ENCODE results near the gene BDH1. TPM values are rescaled to one million over a fixed set of nuclear protein-coding genes. Genes with fewer than 3 reads are reported as not detected.

BDH1 gene
- total and polyA plus RNA-seq, 7 donors: 2.3 to 138 (median 16.8) TPM

- Histone ChIP-seq H3K9me3 (no peaks in the 10 kb centered on the region), H3K4me3 (no peak overlapping the region), H3K27ac (no peak overlapping the region), H3K36me3 (peaks cover 0 to 7% (median 0%) of the 10 kb centered on the region in 4 donors), H3K4me1 (peaks cover 0 to 10% (median 4%) of the 10 kb centered on the region in 4 donors), H3K27me3 (no peaks in the 10 kb centered on the region)
- DNase-seq: peak; percentile 86
- intact Hi-C loops (cut with DNase I): loop anchor here (5.0 kb wide), 1 partner anchor 73 kb away; no protein-coding TSS in a partner anchor
- TF ChIP-seq POLR2AphosphoS5 (IDR thresholded peaks at IDR 0.05): peak in 1 of 4 donors; percentile 17
- no peak for TF ChIP-seq EP300 (IDR thresholded peaks at IDR 0.05)
- TF ChIP-seq, protein P1, sequence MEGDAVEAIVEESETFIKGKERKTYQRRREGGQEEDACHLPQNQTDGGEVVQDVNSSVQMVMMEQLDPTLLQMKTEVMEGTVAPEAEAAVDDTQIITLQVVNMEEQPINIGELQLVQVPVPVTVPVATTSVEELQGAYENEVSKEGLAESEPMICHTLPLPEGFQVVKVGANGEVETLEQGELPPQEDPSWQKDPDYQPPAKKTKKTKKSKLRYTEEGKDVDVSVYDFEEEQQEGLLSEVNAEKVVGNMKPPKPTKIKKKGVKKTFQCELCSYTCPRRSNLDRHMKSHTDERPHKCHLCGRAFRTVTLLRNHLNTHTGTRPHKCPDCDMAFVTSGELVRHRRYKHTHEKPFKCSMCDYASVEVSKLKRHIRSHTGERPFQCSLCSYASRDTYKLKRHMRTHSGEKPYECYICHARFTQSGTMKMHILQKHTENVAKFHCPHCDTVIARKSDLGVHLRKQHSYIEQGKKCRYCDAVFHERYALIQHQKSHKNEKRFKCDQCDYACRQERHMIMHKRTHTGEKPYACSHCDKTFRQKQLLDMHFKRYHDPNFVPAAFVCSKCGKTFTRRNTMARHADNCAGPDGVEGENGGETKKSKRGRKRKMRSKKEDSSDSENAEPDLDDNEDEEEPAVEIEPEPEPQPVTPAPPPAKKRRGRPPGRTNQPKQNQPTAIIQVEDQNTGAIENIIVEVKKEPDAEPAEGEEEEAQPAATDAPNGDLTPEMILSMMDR (IDR thresholded peaks at IDR 0.05): peak; percentile 70 to 89 (median 82)
- no peak for TF ChIP-seq POLR2A (IDR thresholded peaks at IDR 0.05)
- 24 to 30% methylated on average over 22 of the region's 22 CpGs for WGBS, 2 donors
Measured at GRCh38 chr3:197599089-197599765, 43.5 kb upstream of the BDH1 start.

DNA sequence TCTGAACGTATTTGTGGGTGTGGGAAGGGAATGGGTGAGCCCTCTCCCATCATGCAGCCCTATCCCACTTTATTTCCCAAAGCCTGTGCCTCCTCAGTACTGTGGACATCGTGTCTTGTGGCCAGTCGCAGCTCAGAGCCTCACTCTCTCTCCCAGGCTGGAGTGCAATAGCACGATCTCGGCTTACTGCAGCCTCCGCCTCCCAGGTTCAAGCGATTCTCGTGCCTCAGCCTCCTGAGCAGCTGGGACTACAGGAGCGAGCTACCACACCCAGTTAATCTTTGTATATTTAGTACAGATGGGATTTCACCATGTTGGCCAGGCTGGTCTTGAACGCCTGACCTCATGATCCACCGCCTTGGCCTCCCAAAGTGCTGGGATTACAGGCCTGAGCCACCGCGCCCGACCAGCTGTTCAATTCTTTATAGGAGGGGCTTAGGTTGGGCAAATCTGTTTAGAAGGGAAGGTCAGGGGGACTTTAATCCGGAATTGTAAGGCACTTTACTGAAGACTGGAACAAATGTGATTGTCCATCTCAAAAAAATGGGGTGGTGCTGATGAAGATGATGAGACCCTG is 42.7 kb upstream of the BDH1 start:
- WGBS, 2 donors: 26 to 66% methylated on average over 15 of the region's 15 CpGs
- H3K27me3 ChIP-seq: no peaks in the 10 kb centered on the region
- no peak overlapping the region for H3K27ac ChIP-seq
- H3K9me3 ChIP-seq: no peaks in the 10 kb centered on the region
- DNase-seq: no peak
- TF ChIP-seq POLR2A (IDR thresholded peaks at IDR 0.05): no peak
- TF ChIP-seq EP300 (IDR thresholded peaks at IDR 0.05): no peak
- TF ChIP-seq, protein P1 (IDR thresholded peaks at IDR 0.05): no peak
- no peak for TF ChIP-seq POLR2AphosphoS5 (IDR thresholded peaks at IDR 0.05)
- intact Hi-C loops (cut with DNase I): loop anchor here (5.0 kb wide), 1 partner anchor 74 kb away; no protein-coding TSS in a partner anchor
- H3K4me1 ChIP-seq: peaks cover 0 to 10% (median 4%) of the 10 kb centered on the region in 4 donors
- H3K4me3 ChIP-seq: no peak overlapping the region
- peaks cover 0 to 7% (median 0%) of the 10 kb centered on the region in 4 donors for H3K36me3 ChIP-seq

- H3K4me1 ChIP-seq: peaks cover 0 to 10% (median 4%) of the 10 kb centered on the region in 4 donors
- intact Hi-C loops (cut with DNase I): loop anchor here (5.0 kb wide), 1 partner anchor 75 kb away; no protein-coding TSS in a partner anchor
- TF ChIP-seq POLR2AphosphoS5 (IDR thresholded peaks at IDR 0.05) (no peak), POLR2A (IDR thresholded peaks at IDR 0.05) (peak in 1 of 2 donors; percentile 23)
Measured at GRCh38 chr3:197597335-197597734, 41.6 kb upstream of the BDH1 start.

DNA sequence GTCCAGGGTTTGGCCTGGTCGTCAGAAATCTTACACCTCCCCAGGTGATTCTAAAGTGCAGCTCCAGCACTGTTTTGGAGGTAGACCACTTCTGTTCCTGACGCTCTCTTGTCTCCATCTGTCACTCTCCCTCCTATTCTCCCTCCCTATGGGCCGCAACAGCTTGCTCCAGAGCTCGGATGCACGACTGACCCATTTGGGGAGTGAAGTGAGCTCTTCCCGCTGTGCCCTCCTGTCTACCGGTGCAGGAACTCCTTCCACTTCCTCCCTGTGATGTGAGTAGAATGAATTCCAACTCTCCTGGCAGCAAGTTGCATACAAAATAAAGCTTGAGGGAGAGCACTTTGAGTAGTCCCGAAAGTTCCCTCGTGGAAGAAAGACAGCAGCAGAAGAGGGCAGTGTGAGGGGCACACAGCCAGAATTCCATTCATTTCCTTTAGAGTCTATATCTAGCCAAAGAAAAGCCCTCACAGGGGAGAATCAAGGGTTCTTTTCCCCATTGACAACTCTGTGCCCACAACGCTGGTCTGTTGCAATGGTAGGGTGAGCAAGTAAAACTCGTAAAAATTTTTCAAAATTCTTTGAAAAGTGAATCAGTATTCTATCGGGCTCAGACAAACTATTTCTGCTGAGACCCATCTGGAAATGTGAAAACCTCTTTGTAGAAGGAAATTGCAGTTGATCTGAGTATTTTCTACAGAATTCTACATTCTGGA is 39.9 kb upstream of the BDH1 start:
- no peak for DNase-seq
- Histone ChIP-seq H3K36me3 (no peaks in the 10 kb centered on the region), H3K4me1 (peaks cover 0 to 10% (median 4%) of the 10 kb centered on the region in 4 donors), H3K4me3 (no peak overlapping the region), H3K27me3 (no peaks in the 10 kb centered on the region), H3K27ac (no peak overlapping the region), H3K9me3 (no peaks in the 10 kb centered on the region)
- 76 to 81% methylated on average over 12 of the region's 12 CpGs for WGBS, 2 donors
- TF ChIP-seq POLR2A (IDR thresholded peaks at IDR 0.05) (no peak), POLR2AphosphoS5 (IDR thresholded peaks at IDR 0.05) (no peak), EP300 (IDR thresholded peaks at IDR 0.05) (no peak)
- TF ChIP-seq, protein P1 (IDR thresholded peaks at IDR 0.05): no peak
- intact Hi-C loops (cut with DNase I): loop anchor here (5.0 kb wide), 1 partner anchor 77 kb away; no protein-coding TSS in a partner anchor

More at GRCh38 chr3:197597335-197597734, 41.6 kb upstream of the BDH1 start:
- Histone ChIP-seq H3K27me3 (no peaks in the 10 kb centered on the region), H3K4me3 (no peak overlapping the region), H3K9me3 (no peaks in the 10 kb centered on the region), H3K36me3 (no peaks in the 10 kb centered on the region), H3K27ac (no peak overlapping the region)
- DNase-seq: no peak
- 17 to 66% methylated on average over 4 of the region's 4 CpGs for WGBS, 2 donors

GRCh38 chr3:197593046-197593380 is 37.2 kb upstream of the BDH1 start:
- no peaks in the 10 kb centered on the region for H3K27me3 ChIP-seq
- intact Hi-C loops (cut with DNase I): no loop called here
- WGBS, 2 donors: 84 to 93% methylated on average over 9 of the region's 9 CpGs
- H3K9me3 ChIP-seq: no peaks in the 10 kb centered on the region
- no peak for TF ChIP-seq POLR2AphosphoS5 (IDR thresholded peaks at IDR 0.05)
- no peak for TF ChIP-seq POLR2A (IDR thresholded peaks at IDR 0.05)
- TF ChIP-seq, protein P1 (IDR thresholded peaks at IDR 0.05): no peak
- TF ChIP-seq EP300 (IDR thresholded peaks at IDR 0.05): no peak
- H3K4me1 ChIP-seq: no peaks in the 10 kb centered on the region
- DNase-seq: no peak
- no peaks in the 10 kb centered on the region for H3K36me3 ChIP-seq
- no peak overlapping the region for H3K27ac ChIP-seq
- no peak overlapping the region for H3K4me3 ChIP-seq
